NCI-H2227 treated with DMSO at 0.1 percent for 48 hours (cell line): ENCODE results near the gene FCHSD1.

Source experiments
- DNase-seq: peaks from one replicate; lab custom pipeline; 2025; lab: John Stamatoyannopoulos, UW

FCHSD1 gene

DNA sequence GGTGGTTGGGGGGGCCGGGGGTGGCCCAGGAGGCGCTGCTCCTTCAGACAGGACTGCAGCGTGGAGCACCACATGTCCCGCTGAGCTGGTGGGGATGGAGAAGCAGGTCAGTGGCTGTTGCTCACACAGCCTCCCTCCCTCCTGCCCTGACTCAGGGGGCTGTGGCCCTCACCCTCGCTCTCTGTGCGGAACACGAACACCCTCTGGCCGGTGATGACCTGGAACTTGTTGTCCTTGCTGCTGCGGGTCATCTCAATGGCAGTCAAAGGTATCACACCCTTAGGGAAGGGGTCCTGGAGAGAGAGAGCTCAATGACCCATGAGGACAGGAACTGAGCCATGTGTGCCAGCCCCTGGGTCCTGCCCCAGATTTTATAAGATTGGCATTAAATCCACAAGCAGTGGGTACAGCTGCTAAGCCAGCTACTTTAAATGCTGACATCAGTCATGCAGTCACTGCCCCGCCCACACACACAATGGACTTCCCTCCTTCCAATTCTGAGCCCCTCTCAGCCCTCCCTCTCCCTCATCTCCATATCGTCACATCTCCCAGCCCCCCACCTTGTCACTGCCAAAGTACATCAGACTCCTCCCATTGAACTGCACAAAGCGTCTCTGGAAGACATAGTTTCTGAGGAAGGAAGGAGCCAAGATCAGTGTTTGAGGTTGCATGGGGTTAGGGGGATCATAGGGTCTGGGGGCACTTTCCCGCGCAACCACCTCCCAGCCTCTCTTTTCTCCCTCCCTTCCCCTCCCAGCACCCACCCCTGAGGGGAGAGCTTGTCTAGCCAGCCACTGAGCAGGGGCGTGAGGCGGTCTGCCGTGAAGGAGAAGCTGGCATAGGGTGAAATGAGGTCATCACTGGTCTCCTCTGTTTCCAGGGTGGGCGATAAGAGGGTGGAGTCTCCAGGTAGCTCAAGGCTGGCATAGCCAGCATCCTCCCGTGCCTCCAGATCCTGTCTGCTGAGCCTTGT, 21.9 kb upstream of the FCHSD1 start:
- DNase-seq: peak; percentile 68

DNA sequence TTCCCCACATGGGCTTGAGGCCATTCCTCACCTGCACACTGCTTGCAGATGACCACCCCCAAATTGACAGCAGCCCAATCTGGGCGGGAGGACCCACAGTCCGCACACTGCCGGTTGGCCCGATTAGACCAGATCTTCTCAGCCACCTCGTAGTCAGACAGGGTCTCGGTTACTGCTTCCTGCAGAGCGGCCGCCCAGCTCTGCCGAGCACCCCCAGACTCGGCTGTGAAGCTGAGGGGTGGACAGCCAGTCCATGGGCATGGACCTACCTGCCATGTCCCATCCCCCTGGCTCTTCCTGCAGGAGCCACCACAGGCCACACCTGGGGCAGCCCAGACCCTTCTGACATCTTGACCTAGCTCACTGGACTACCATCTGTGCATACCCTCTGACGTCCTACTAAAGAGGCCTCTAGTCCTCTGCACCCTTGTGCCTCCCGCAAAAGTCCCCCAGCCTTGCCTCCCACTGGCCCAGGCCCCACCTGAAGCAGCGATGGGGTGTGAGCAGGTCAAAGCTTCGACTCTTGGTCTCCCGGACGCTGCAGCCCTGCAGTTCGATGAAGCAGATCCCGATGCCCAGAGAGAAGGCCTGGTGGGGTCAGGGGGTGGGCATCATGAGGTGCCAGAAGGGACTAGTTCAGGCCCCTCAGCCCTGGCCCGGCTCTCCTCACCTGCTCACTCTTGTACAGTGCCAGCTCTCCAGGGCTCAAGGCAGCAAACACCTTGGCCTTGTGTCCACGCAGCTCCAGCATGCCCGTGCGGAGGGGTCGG, 21.0 kb upstream of the FCHSD1 start:
- DNase-seq: no peak

DNA sequence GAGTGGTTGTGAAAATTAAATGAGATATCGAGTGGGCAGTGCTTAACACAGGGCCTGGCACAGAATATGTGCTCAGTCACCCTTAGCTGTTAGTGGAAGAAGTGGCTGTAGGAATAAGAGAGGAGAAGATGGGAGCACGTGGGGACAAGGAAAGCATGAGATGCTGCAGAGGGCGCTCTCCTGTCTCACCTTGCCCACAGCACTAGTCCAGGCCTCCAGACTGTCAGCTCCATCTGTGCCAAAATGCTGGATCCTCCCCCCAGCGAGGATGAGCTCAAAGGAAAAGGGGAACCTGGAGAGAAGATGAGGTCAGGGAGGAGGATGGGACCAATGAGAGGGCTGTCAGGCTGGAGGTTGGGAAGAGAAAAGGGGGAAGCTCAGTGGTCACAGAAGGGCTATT, 18.3 kb upstream of the FCHSD1 start:
- DNase-seq: no peak

DNA sequence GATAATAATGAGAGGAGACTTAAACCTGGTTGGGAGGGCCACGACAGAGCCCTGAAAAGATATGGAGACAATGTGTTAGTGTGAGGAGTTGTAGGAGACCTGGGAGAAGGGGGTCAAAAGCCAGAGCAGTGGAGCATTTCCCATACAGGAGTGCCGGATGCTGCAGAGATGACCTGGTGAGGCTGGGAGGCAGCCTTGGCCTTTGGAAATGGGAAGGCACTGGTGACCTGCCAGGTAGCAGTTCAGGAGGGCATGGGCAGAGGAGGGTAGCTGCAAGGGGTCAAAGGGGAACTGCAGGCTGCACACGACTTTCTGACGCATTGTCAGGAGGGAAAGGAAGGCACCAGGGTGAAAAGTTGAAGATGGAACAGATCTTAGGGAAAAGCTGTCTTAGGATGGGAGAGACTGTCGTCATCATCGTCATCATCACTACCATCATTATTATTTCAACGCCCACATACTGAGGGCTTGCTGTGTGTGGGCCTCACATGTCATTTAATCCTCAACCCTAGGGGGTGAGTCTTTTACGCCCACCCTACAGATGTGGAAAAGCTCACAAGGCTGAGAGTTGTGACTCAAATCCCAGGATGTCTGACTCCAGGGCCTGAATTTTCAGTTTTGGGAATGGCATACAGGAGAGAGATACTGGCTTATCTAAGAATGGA, 17.5 kb upstream of the FCHSD1 start:
- DNase-seq: no peak

DNA sequence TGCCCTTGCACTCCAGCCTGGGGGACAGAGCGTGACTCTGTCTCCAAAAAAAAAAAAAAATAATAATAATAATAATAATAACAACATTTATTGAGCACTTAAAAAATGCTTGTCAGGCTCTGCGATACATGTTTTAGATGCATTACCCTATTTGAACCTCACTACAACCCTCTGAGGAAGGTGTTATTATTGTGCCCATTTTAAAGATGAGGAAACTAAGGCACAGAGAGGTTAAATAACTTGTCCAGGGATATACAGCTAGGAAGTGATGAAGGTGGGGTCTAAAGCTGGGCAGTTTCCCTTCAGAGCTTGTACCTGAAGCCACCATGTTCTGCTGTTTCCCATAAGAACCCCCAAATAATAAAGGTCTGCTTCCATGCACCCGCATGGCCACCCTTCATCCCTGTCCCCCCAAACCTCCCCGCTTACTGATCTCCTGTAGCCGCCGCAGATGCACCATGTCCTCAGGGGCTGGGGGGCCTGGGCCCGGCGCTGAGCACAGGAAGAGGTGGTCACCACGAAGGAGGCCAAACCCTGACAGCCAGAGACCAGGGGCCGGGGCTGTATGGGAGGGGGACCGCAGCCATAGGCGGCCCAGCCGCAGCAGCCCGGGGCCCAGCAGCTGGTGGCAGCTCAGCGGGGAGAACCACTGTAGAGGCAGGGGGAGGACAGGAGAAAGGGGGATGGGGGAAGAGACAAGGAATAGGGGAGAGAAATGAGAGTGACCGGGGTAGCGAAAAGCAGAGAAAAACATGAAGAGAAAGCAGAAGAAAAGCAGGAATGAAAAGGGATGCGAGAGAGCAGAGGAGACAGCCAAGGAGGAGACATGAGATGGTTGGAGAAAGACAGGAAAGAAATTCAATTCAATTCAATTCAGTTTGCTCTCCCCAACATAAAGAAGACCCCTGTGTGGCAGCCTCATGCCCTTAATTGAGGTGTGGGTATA, 15.1 kb upstream of the FCHSD1 start:
- no peak for DNase-seq

DNA sequence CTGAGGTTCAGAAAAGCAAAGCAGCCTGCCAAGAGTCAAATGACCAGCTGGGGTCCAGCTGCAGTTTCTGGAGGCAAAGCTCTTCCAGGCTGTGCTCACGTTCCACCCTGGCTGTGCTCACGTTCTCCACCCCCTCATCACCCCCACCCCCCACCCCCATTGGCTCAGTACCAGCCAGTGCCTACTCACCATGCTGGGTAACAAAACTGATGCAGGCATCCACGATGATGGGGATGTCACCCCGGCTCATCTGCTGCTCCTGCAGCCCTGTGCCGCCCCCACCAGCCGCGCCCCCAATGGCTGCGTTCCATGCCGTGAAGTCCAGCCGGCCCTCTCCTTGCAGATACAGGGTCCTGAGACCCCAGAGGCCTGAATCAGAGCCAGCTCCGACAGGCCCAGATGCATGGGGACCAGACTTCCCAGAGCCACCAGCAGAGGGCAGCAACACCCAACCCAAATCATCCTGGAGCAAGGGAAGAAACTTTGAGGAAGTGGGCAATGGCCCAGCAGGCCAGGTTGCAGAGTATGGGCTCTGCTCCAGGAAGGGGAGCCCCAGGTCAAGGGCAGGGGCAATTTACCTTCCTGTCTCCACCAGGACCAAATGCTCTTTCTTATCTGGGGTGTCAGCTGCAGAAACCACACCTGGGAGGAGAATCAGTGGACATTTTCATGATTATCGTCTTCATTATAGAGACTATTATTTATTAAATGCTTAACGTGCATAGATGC, 13.7 kb upstream of the FCHSD1 start:
- peak; percentile 29 for DNase-seq

DNA sequence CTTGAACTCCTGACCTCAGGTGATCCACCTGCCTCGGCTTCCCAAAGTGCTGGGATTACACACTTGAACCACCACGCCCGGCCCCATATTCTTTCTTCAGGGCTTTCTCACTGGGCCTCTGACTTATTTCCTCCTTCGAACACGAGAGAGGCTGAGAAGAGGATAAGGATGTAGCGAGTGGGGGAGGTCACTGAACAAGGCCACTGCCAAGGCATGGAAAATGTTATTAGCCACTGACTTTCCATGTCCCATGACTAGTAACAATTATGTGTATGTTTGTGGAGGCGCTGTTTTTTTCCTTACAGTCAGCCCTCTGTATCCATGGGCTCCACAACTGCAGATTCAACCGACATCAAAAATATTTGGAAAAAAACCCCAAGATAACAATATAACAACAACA, 12.3 kb upstream of the FCHSD1 start:
- DNase-seq: no peak

DNA sequence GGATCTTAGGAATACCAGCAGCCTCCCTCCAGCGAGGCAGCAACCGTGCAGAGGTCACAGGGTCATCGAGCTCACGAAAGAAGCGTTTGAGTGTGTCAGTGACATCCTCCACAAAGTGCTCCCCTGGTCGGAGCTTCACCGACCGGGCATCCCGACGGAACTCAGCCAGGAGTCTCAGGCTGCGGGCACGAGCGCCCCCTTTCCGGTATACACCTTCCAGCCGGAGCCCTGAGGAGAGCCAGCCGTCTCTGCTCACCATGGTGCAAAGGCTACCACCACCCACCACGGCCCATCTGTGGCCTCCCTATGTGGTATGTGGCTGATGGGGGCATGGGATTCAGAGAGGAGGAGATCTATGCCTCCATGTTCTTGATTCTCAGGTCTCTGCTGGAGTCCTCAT, 10.8 kb upstream of the FCHSD1 start:
- no peak for DNase-seq

DNA sequence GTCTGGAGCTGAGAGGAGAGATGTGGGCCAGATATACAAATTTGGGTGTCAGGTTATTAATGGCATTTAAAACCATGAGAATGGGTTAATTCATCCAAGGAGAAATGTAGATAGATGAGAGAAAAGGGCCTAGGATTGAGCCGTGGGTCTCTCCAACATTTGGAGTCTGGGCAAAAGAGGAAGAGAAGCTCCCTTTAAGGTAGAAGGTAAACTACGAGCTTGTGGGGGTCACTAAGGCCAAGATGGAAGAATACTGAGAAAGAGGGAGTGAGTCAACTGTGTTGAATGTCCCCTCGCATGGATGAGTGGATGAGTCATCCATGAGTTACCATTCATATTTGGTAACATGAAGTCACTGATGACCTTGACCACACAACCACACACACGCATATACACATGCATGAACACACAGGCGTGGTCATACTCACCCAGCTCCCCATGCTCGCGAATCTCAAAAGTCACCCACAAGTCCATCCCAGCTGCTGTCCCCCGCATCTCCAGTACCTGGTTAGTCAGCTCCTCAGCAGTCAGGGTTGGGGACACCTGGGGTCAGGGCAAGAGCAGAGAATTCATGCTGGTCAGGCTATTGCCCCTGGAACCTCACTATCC, 6.8 kb upstream of the FCHSD1 start:
- no peak for DNase-seq

DNA sequence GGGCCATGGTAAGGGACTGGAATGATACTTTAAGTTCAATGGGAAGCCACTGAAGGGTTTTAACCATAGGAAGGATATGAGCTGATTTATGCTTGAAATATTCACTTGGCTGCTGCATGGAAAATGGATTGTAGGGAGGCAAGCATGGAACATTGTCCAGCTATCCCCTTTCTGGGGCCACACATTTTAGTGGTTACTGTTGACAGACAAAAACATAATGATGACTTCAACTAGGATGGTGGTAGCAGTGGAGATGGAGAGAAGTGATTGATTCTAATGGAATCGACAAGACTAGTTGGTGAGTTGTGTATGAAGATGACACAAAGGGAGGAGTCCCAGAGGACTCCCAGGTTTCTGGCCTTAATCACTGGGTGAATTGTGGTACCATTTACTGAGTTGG, 6.2 kb upstream of the FCHSD1 start:
- DNase-seq: no peak

DNA sequence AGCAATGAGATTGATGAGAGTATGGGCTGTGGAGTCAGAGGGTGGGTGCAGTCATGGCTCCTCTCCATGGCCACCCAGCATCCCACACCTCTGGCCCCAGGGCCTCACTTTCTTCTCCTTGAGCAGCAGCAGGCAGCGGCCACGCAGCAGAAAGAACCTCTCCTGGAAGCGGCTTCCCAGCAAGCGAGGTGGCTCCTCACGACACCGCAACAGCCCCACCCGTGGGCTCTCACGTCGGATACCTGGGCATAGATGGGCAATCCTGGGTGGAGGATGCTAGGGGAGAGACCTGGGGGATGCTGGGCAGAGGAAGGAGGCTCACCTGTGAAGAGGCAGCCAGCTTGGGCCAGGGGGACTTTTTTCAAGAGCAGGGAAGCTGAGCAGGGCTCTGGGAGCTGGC, 5.2 kb upstream of the FCHSD1 start:
- DNase-seq: no peak

DNA sequence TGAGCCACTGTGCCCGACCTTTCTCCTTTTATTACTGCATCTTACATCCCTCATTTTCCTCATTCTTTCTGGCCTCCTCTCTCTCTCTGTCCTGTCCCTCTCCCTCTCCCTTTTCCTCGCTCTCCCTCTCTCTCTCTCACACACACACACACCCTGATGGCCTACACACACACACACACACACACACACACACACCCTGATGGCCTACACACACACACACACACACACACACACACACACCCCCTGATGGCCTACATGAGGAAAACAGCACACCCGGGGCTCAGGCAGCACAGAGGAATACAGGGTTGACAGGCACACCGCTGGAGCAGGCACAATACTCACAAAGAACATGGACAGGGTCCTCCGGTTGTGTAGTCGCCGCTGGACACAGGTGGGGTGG, 3.8 kb upstream of the FCHSD1 start:
- no peak for DNase-seq

DNA sequence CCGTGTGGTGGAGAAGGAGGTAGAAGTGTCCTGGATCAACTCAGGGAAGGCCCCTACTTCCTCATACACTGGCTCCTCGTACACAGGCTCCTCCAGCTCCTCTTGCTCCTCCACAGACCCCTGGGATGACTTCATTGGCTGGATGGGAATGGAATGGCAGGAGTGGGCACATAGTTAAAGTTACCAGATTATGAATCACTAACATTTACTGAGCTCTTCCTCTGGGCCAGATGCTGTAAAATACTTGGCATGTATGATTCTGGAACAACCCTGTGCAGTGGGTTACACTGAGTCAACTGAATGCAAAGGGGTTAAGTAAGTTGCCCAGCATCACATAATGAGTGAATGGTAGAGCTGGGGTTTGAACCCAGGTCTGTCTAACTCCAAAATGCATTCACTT, 3.1 kb upstream of the FCHSD1 start:
- DNase-seq: no peak

DNA sequence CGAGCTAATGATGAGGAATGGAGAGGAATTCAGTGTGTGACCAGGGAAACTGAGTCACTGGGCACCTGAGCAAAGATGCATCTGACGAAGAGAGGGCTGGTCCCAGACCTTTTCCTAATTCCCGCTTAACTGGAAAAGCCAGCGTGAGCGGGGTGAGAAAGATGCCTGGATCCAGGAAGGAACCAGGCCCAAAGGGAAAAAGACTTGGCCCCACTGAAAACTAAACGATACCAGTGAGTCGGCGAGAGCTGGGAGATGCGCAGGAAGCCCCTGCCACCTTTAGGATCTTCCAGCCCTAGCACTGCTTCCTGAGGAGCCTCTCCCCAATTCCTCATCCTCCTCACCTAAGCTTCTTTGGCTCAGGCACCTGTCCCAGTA, 499 bp upstream of the FCHSD1 start:
- no peak for DNase-seq

DNA sequence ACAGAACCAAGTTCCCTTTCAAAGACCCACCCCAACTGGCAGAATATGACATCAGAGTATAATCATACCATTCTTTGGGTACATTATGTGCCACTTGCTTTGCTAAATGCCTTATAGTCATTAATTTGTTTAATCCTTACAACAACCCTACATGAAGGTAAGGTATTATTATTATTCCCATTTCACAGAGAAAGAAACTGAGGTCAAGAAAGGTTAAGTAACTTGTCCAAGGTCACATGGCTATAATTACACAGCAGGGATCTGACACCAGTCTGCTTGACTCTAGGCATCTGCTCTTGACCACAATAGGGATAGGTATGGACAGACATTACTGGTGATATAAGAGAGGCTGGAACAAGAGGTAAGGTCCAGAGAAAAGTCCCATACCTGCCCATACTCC, 1.2 kb downstream of the FCHSD1 start:
- DNase-seq: no peak

DNA sequence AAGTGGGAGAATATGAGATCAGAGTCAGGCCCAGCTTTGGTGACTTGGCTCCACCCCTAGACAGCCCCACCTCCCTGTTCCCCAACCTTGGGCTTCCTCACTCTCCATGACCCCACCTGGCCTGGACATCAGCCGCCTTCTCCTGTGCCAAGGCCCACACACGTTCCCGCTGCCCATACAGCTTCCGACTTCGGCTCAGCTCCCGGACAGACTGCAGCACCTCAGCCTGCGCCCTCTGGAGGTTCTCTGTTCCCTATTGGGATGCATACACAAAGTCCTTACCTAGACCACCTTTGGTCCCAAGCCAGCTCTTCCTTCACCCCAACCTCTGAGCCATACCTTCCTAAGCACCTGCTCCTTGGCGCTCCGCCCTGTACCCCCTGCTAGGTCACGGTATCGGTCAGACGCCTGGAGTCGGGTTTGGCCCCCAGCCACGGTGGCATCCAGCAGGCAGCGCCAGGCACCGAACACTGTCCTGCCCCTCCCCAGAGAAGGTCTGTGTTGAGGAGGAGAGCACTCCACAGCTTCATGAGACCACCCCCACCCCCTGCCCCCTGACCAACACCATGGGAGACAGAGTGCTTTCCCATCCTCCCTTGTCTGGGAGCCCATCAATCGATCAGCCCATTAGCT, 2.0 kb downstream of the FCHSD1 start:
- no peak for DNase-seq

DNA sequence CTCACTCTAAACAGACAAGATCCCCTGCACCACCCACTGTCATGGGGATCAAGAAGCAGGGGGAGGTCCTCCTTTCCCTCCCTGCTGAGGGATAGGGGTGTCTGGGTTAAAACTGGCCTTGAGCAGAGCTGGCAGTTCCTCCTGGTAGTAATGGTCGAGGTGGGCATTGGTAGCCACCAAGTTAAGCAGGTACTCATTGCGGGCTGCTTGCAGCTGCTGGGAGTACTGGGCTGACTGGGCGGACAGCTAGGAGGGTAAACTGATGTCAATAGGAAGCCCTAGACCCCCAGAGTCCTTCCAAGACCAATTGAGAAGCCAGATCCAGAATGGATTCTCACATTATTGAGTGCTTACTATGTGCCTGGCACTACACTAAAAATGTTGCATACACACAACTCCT, 3.4 kb downstream of the FCHSD1 start:
- DNase-seq: no peak

DNA sequence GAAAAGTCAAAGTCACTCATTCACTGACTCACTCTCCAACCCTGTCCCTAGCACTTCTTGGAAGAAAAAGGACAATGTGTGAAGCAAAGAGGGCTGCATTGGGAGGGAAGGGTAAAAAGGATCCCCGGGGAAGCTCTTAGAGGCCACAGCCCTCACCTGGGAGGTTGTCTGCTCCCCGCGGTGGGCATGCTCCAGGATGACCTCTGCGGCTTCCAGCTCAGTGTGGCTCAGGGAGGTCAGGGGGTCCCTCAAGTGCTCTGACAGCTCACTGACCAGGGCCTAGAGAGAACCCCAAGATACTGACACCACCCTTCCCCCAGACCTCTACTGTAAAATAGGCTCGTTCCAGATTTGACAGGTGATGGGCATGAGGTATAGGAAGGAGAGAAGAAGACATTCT, 4.0 kb downstream of the FCHSD1 start:
- DNase-seq: no peak

DNA sequence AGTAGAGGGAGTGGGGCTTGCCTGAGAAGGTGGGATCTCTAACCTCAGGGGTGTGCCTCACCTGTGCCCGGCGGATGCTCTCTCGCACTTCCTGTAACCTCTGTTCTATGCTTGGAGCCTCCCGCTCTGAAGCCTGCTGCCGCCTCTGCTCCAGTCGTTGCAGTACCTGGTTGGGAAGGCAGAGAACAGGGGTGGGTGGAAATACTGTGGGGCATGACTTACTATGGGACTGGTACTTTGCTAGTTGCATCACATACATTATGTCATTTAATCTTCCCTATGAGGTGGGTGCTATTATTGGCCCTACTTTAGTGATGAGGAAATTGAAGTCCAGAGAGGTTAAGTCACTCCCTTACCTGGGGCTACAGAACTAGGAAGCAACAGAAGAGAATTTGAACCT, 5.2 kb downstream of the FCHSD1 start:
- DNase-seq: no peak

DNA sequence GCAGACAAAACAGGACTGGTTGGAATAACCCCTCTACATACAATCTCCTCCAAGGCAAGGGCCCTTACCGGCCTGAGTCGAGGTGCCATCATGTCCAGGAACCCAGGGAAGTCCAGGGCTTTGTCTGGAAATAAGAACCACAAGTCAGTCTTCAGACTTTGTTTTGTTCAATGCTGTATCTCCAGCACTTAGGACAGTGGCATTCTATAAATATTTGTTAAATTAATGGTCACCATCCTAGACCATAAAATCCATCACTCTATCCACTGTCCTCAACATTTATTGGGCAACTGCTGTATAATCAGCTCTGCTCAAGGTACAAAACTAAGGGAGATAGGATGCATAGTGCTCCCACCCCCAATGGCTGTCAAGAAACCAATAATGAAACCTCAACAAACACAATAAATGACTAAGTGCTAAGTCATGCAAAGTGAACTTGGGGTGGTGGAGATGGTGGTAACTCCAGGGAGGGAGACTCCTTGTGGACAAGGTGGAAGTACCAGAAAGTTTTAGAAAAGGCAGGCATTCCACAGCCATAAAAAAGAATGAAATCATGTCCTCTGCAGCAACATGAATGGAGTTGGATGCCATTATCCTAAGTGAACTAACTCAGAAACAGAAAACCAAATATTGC, 9.5 kb downstream of the FCHSD1 start:
- no peak for DNase-seq
